Ectodermal cell (in vitro differentiated cells): Measurements from ENCODE around the gene PGF.

Source experiments
- H3K27ac ChIP-seq: 2 replicates; pipeline ENCODE4 v1.7.0; 2013; ENCODE audit warnings: mild to moderate bottlenecking, low read depth, low read length; ENCODE audit not compliant: insufficient read depth, poor library complexity, severe bottlenecking
- H3K27me3 ChIP-seq: 2 replicates; pipeline ENCODE4 v1.7.0; 2013; ENCODE audit warnings: mild to moderate bottlenecking, low read length; ENCODE audit not compliant: insufficient read depth, control insufficient read depth, poor library complexity, severe bottlenecking
- H3K36me3 ChIP-seq: one replicate; pipeline ENCODE4 v1.7.0; 2013; ENCODE audit warnings: low read length; ENCODE audit not compliant: control insufficient read depth, insufficient read depth
- H3K4me1 ChIP-seq: one replicate; pipeline ENCODE4 v1.7.0; 2013; ENCODE audit warnings: low read length; ENCODE audit not compliant: control insufficient read depth, insufficient read depth
- H3K4me3 ChIP-seq: 2 replicates; pipeline ENCODE4 v1.7.0; 2013; ENCODE audit warnings: low read depth, low read length, control low read depth; ENCODE audit not compliant: insufficient read depth
- H3K9me3 ChIP-seq: 2 replicates; pipeline ENCODE4 v1.7.0; 2013; ENCODE audit warnings: mild to moderate bottlenecking, low read length, moderate library complexity; ENCODE audit not compliant: control insufficient read depth
- WGBS, 2 experiments: methylation state at CpG; one replicate each; pipeline ENCODE4 v1.1.7; 2013; ENCODE audit warnings: missing lambda C conversion rate in 2 of 2; 5-methylcytosine and 5-hydroxymethylcytosine counted together

The PGF gene

GRCh38 chr14:74902941-74903705 lies 52.3 kb downstream of the PGF start:
- Histone ChIP-seq H3K27me3 (no peaks in the 10 kb centered on the region), H3K9me3 (no peaks in the 10 kb centered on the region), H3K36me3 (peaks cover 35% of the 10 kb centered on the region), H3K4me3 (no peak overlapping the region), H3K27ac (peak overlapping the region; percentile 60), H3K4me1 (no peaks in the 10 kb centered on the region)
- 77 to 78% methylated on average over 10 of the region's 10 CpGs for WGBS, 2 experiments

GRCh38 chr14:74898694-74899093 lies 56.7 kb downstream of the PGF start:
- H3K36me3 ChIP-seq, result peaks cover 57% of the 10 kb centered on the region
- H3K9me3 ChIP-seq, result no peaks in the 10 kb centered on the region
- no peak overlapping the region for H3K4me3 ChIP-seq
- H3K27me3 ChIP-seq, result no peaks in the 10 kb centered on the region
- 94 to 95% methylated on average over 5 of the region's 5 CpGs for WGBS, 2 experiments
- no peak overlapping the region for H3K27ac ChIP-seq
- no peaks in the 10 kb centered on the region for H3K4me1 ChIP-seq

GRCh38 chr14:74898083-74898482 lies 57.3 kb downstream of the PGF start:
- H3K4me3 ChIP-seq, result no peak overlapping the region
- no peaks in the 10 kb centered on the region for H3K9me3 ChIP-seq
- H3K36me3 ChIP-seq, result peaks cover 62% of the 10 kb centered on the region
- no peaks in the 10 kb centered on the region for H3K27me3 ChIP-seq
- WGBS, 2 experiments, result 90 to 94% methylated on average over 2 of the region's 2 CpGs
- no peaks in the 10 kb centered on the region for H3K4me1 ChIP-seq
- H3K27ac ChIP-seq, result no peak overlapping the region

GRCh38 chr14:74897642-74898041 lies 57.8 kb downstream of the PGF start:
- Histone ChIP-seq H3K9me3 (no peaks in the 10 kb centered on the region), H3K27ac (no peak overlapping the region), H3K36me3 (peaks cover 62% of the 10 kb centered on the region), H3K4me3 (no peak overlapping the region), H3K27me3 (no peaks in the 10 kb centered on the region), H3K4me1 (no peaks in the 10 kb centered on the region)
- 95 to 96% methylated on average over 3 of the region's 4 CpGs for WGBS, 2 experiments

- H3K36me3 ChIP-seq, result peaks cover 63% of the 10 kb centered on the region
- no peak overlapping the region for H3K27ac ChIP-seq
- H3K9me3 ChIP-seq, result no peaks in the 10 kb centered on the region
- H3K4me1 ChIP-seq, result no peaks in the 10 kb centered on the region
- no peaks in the 10 kb centered on the region for H3K27me3 ChIP-seq
- H3K4me3 ChIP-seq, result no peak overlapping the region
- WGBS, 2 experiments, result 95 to 100% methylated on average over 3 of the region's 3 CpGs
Observed at GRCh38 chr14:74896400-74896799, 59.0 kb downstream of the PGF start.

- 63 to 72% methylated on average over 4 of the region's 4 CpGs for WGBS, 2 experiments
- H3K36me3 ChIP-seq, result peaks cover 55% of the 10 kb centered on the region
- H3K27me3 ChIP-seq, result no peaks in the 10 kb centered on the region
- no peaks in the 10 kb centered on the region for H3K4me1 ChIP-seq
- H3K27ac ChIP-seq, result no peak overlapping the region
- H3K9me3 ChIP-seq, result no peaks in the 10 kb centered on the region
- no peak overlapping the region for H3K4me3 ChIP-seq
Observed at GRCh38 chr14:74893614-74894091, 61.7 kb downstream of the PGF start.

- Histone ChIP-seq H3K27ac (no peak overlapping the region), H3K27me3 (no peaks in the 10 kb centered on the region), H3K4me1 (no peaks in the 10 kb centered on the region), H3K9me3 (no peaks in the 10 kb centered on the region), H3K4me3 (no peak overlapping the region), H3K36me3 (peaks cover 46% of the 10 kb centered on the region)
- WGBS, 2 experiments, result 86% methylated on average over 5 of the region's 5 CpGs
Observed at GRCh38 chr14:74892745-74893144, 62.7 kb downstream of the PGF start.

- H3K36me3 ChIP-seq, result peaks cover 43% of the 10 kb centered on the region
Observed at GRCh38 chr14:74891870-74892269, 63.5 kb downstream of the PGF start.

More at GRCh38 chr14:74891870-74892269, 63.5 kb downstream of the PGF start:
- no peaks in the 10 kb centered on the region for H3K27me3 ChIP-seq
- H3K4me3 ChIP-seq, result no peak overlapping the region
- H3K9me3 ChIP-seq, result no peaks in the 10 kb centered on the region
- H3K4me1 ChIP-seq, result no peaks in the 10 kb centered on the region
- H3K27ac ChIP-seq, result no peak overlapping the region
- 95 to 96% methylated on average over 6 of the region's 6 CpGs for WGBS, 2 experiments
